ENCODE data around the gene ZNF385D.

The ZNF385D gene

DNA sequence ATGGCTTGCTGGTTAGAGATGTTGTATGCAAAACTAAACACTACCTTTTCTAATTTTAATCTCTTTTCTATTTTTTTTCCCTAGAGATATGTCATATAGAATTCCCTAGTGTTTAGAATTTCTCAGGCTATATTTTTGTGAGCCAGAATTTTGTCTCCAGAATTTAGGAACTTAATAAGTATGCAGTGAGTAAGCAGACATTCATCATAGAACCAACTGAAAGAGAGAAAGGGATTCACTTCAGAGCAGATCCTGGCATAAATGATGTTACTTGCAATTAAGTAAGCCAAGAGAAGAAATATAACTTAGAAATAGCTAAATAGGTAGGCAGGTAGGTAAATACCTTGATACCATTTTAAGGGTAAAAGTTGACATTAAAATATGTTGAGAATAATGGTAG, 288.9 kb downstream of the ZNF385D start:
- TF ChIP-seq YY1 (IDR thresholded peaks at IDR 0.05; ENCODE audit: insufficient read depth, insufficient read length) (no peak), ZNF274 (IDR thresholded peaks at IDR 0.05; ENCODE audit: low read depth, low read length) (no peak), SUZ12 (IDR thresholded peaks at IDR 0.05; ENCODE audit: extremely low read depth, insufficient read depth, insufficient read length) (no peak)
- DNase-seq (ENCODE audit: low read depth, low spot score): no peak
- no peaks in the 10 kb centered on the region for H3K9me3 ChIP-seq (ENCODE audit: insufficient read depth, low read length)

DNA sequence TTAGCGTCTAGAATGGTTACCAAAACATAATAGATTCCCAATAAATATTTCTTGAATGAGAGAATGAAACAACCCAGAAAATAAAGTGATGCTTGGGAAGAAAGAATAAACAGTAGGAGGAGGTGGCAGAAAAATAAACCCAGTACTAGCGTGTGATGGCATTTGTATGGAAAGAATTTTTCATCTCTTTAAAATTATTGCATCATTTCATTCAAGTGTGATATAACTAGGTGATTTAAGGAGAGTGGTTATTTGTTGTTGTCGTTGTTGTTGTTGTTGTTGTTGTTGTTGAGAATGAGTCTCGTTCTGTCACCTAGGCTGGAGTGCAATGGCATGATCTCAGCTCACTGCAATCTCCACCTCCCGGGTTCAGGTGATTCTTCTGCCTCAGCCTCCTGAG, 293.9 kb downstream of the ZNF385D start:
- no peaks in the 10 kb centered on the region for H3K4me1 ChIP-seq (ENCODE audit: insufficient read depth, insufficient read length)
- H3K9me3 ChIP-seq (ENCODE audit: insufficient read depth, low read length): no peaks in the 10 kb centered on the region
- H3K4me3 ChIP-seq (ENCODE audit: insufficient read length, low read depth): no peak overlapping the region
- no peak for TF ChIP-seq YY1 (IDR thresholded peaks at IDR 0.05; ENCODE audit: insufficient read depth, insufficient read length)
- no peak for TF ChIP-seq ZNF274 (IDR thresholded peaks at IDR 0.05; ENCODE audit: low read depth, low read length)
- TF ChIP-seq SUZ12 (IDR thresholded peaks at IDR 0.05; ENCODE audit: extremely low read depth, insufficient read depth, insufficient read length): no peak
- H3K36me3 ChIP-seq (ENCODE audit: insufficient read depth, insufficient read length, low read length): no peaks in the 10 kb centered on the region
- H3K27me3 ChIP-seq (ENCODE audit: insufficient read depth, insufficient read length): no peaks in the 10 kb centered on the region
- H3K9ac ChIP-seq (ENCODE audit: insufficient read length, low read depth): no peak overlapping the region
- no peak for DNase-seq (ENCODE audit: low read depth, low spot score)

More for the DNA sequence above, 288.9 kb downstream of the ZNF385D start:
- Histone ChIP-seq H3K27me3 (ENCODE audit: insufficient read depth, insufficient read length) (no peaks in the 10 kb centered on the region), H3K4me3 (ENCODE audit: insufficient read length, low read depth) (no peak overlapping the region), H3K36me3 (ENCODE audit: insufficient read depth, insufficient read length, low read length) (no peaks in the 10 kb centered on the region), H3K9ac (ENCODE audit: insufficient read length, low read depth) (no peak overlapping the region), H3K4me1 (ENCODE audit: insufficient read depth, insufficient read length) (no peaks in the 10 kb centered on the region)

DNA sequence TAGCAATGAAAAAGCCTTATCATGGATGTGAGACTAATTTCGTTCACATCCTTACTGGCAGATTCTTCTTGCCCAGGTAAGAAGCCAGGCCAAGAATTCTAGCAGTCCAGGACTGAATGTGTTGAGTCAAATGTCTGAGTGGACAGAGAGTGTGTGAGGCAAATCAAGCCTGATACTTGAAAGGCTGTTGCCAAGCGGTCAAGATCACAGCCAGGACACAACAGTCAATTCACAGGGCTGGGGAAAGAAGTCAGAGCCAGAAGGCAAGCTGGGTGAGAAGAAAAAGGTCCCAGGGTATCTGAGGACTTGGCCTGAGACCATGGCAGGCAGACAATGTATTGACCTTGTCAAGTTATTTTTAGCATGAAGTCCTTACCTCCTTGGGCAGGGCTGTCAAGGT, 301.3 kb downstream of the ZNF385D start:
- H3K9ac ChIP-seq (ENCODE audit: insufficient read length, low read depth): no peak overlapping the region
- no peaks in the 10 kb centered on the region for H3K36me3 ChIP-seq (ENCODE audit: insufficient read depth, insufficient read length, low read length)
- DNase-seq (ENCODE audit: low read depth, low spot score): no peak
- TF ChIP-seq YY1 (IDR thresholded peaks at IDR 0.05; ENCODE audit: insufficient read depth, insufficient read length) (no peak), SUZ12 (IDR thresholded peaks at IDR 0.05; ENCODE audit: extremely low read depth, insufficient read depth, insufficient read length) (no peak), ZNF274 (IDR thresholded peaks at IDR 0.05; ENCODE audit: low read depth, low read length) (no peak)
- no peaks in the 10 kb centered on the region for H3K4me1 ChIP-seq (ENCODE audit: insufficient read depth, insufficient read length)
- H3K27me3 ChIP-seq (ENCODE audit: insufficient read depth, insufficient read length): no peaks in the 10 kb centered on the region
- no peaks in the 10 kb centered on the region for H3K9me3 ChIP-seq (ENCODE audit: insufficient read depth, low read length)
- H3K4me3 ChIP-seq (ENCODE audit: insufficient read length, low read depth): no peak overlapping the region

DNA sequence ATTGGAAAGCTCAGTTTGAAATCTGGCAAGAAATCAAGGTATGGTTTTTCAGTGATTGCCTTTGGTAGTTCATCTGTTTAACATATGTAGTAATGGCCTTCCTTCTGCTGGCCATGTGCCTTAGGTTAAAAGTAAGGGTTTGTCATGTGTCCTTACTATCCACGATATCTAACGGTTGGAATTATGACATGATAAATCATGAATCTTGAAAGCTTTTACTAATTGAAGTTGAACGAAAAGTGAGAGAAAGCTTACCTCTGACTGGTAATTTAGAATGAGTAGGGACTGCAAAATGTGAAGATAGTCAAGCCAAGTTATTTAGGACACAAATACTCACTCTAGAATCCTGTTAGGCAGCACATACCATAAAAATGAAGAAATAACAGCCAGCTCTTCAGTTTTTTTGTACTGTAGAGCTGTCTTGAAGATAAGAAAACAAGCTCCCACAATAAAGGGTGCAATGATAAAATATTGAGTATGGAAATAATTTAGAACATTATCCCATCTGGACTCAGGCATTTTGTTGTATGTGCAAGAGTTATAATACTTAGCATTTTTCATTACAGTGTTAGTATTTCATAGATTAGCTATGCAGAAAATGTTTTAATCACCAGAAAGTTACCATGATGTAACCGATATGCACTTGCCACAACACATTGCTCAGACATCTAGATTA, 303.4 kb downstream of the ZNF385D start:
- Histone ChIP-seq H3K27me3 (ENCODE audit: insufficient read depth, insufficient read length) (no peaks in the 10 kb centered on the region), H3K4me3 (ENCODE audit: insufficient read length, low read depth) (no peak overlapping the region), H3K4me1 (ENCODE audit: insufficient read depth, insufficient read length) (no peaks in the 10 kb centered on the region), H3K9me3 (ENCODE audit: insufficient read depth, low read length) (no peaks in the 10 kb centered on the region), H3K36me3 (ENCODE audit: insufficient read depth, insufficient read length, low read length) (no peaks in the 10 kb centered on the region), H3K9ac (ENCODE audit: insufficient read length, low read depth) (no peak overlapping the region)
- no peak for DNase-seq (ENCODE audit: low read depth, low spot score)
- TF ChIP-seq SUZ12 (IDR thresholded peaks at IDR 0.05; ENCODE audit: extremely low read depth, insufficient read depth, insufficient read length): no peak
- no peak for TF ChIP-seq ZNF274 (IDR thresholded peaks at IDR 0.05; ENCODE audit: low read depth, low read length)
- TF ChIP-seq YY1 (IDR thresholded peaks at IDR 0.05; ENCODE audit: insufficient read depth, insufficient read length): no peak

DNA sequence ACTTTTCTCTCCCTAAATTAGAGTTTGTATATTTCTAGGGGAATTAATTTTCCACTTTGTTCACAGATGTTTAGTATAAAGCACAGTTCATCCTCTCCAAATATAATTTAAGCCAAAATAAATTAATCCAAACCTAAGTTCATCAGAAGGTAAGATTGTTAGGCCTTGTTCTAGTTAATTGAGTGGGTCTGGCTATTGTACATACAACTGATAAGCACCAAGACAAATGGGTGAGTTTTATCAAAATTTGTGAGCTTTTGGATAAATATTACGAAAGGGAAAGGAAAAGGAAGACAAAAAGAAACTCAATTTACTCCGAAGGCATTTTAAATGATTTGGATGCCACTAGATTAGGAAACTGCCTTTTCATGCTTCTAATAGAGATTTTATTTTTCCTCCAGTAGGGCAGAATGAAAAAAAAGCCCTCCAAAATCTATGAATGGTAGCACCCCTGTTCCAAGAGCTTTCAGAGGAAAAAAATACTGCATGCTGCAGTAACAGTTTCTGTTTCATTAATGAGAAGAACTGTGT, 304.0 kb downstream of the ZNF385D start:
- TF ChIP-seq ZNF274 (IDR thresholded peaks at IDR 0.05; ENCODE audit: low read depth, low read length) (no peak), YY1 (IDR thresholded peaks at IDR 0.05; ENCODE audit: insufficient read depth, insufficient read length) (no peak), SUZ12 (IDR thresholded peaks at IDR 0.05; ENCODE audit: extremely low read depth, insufficient read depth, insufficient read length) (no peak)
- H3K9ac ChIP-seq (ENCODE audit: insufficient read length, low read depth): no peak overlapping the region

DNA sequence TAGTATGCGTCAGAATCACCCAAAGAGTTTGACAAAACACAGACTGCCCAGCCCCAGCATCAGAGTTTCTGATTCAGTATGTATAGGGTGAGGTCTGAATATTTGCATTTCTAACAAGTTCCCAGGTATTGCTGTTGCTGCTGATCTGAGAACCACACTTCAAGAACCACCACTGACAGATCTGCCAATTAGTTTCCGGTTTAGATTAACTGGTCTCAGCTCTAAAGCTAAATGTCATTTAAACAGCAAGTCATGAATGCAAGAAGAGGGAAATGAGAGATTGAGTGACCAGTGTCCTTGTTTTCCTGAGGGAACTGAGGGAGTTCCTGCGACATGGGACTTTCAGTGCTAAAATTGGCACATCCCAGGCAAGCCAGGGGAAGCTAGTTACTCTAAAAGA, 305.0 kb downstream of the ZNF385D start:
- no peaks in the 10 kb centered on the region for H3K27me3 ChIP-seq (ENCODE audit: insufficient read depth, insufficient read length)
- no peak overlapping the region for H3K4me3 ChIP-seq (ENCODE audit: insufficient read length, low read depth)
- no peak for DNase-seq (ENCODE audit: low read depth, low spot score)
- TF ChIP-seq YY1 (IDR thresholded peaks at IDR 0.05; ENCODE audit: insufficient read depth, insufficient read length): no peak
- no peak for TF ChIP-seq ZNF274 (IDR thresholded peaks at IDR 0.05; ENCODE audit: low read depth, low read length)
- no peak for TF ChIP-seq SUZ12 (IDR thresholded peaks at IDR 0.05; ENCODE audit: extremely low read depth, insufficient read depth, insufficient read length)
- no peaks in the 10 kb centered on the region for H3K36me3 ChIP-seq (ENCODE audit: insufficient read depth, insufficient read length, low read length)
- H3K9me3 ChIP-seq (ENCODE audit: insufficient read depth, low read length): no peaks in the 10 kb centered on the region
- H3K9ac ChIP-seq (ENCODE audit: insufficient read length, low read depth): no peak overlapping the region
- no peaks in the 10 kb centered on the region for H3K4me1 ChIP-seq (ENCODE audit: insufficient read depth, insufficient read length)

More for the DNA sequence above, 304.0 kb downstream of the ZNF385D start:
- no peaks in the 10 kb centered on the region for H3K36me3 ChIP-seq (ENCODE audit: insufficient read depth, insufficient read length, low read length)
- H3K9me3 ChIP-seq (ENCODE audit: insufficient read depth, low read length): no peaks in the 10 kb centered on the region
- H3K4me3 ChIP-seq (ENCODE audit: insufficient read length, low read depth): no peak overlapping the region
- no peaks in the 10 kb centered on the region for H3K4me1 ChIP-seq (ENCODE audit: insufficient read depth, insufficient read length)
- DNase-seq (ENCODE audit: low read depth, low spot score): no peak
- H3K27me3 ChIP-seq (ENCODE audit: insufficient read depth, insufficient read length): no peaks in the 10 kb centered on the region

DNA sequence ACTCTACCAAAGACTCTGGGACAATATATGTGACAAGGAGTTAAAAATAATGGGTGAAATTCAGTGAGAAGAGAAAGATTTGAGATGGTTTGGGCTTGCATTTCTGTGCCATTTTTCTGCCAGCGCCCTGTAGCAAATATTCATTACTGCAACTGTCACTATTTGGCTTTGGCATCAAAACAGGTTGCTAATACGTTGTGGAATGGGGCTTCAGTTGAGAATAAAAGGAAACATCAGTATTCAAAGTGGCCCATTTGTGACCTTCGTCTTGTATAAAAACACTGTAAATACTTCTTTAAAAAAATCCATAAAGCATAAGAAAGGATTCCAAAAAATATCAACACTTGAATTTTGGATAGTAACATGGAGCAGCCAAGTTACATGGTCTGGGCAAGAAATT, 309.2 kb downstream of the ZNF385D start:
- no peak overlapping the region for H3K4me3 ChIP-seq (ENCODE audit: insufficient read length, low read depth)
- no peak for TF ChIP-seq ZNF274 (IDR thresholded peaks at IDR 0.05; ENCODE audit: low read depth, low read length)
- TF ChIP-seq SUZ12 (IDR thresholded peaks at IDR 0.05; ENCODE audit: extremely low read depth, insufficient read depth, insufficient read length): no peak
- no peak for TF ChIP-seq YY1 (IDR thresholded peaks at IDR 0.05; ENCODE audit: insufficient read depth, insufficient read length)
- no peaks in the 10 kb centered on the region for H3K36me3 ChIP-seq (ENCODE audit: insufficient read depth, insufficient read length, low read length)
- H3K9ac ChIP-seq (ENCODE audit: insufficient read length, low read depth): no peak overlapping the region
- H3K4me1 ChIP-seq (ENCODE audit: insufficient read depth, insufficient read length): no peaks in the 10 kb centered on the region
- DNase-seq (ENCODE audit: low read depth, low spot score): no peak
- H3K9me3 ChIP-seq (ENCODE audit: insufficient read depth, low read length): no peaks in the 10 kb centered on the region
- no peaks in the 10 kb centered on the region for H3K27me3 ChIP-seq (ENCODE audit: insufficient read depth, insufficient read length)
